K562 (cell line): ENCODE data around the gene ALDH1A2. TPM values are rescaled to one million over a fixed set of nuclear protein-coding genes. Genes with fewer than 3 reads are reported as not detected.

Source experiments
- ATAC-seq: fragments of 200-7000 bp; cut with Tn5 transposase; 3 replicates; pipeline ENCODE4 v1.9.1; 2020; ENCODE audit warnings: moderate library complexity
- BruUV-seq: library from RNA; stranded (reverse); fragments of 400-500 nt; replicated peaks from 2 replicates; lab custom pipeline; 2021; lab: Mats Ljungman, UMichigan
- CTCF ChIA-PET: fragments of 300-600 bp; formaldehyde crosslinking; extraction: SDS; loops from one replicate; lab custom pipeline; 2021; ENCODE audit warnings: low intra/inter-chr PET ratio; lab: Yijun Ruan, JAX
- POLR2A ChIA-PET: fragments of 300-600, 350-650 bp; sonication (Branson Sonifier 250); formaldehyde crosslinking; extraction: SDS; loops from one replicate; lab custom pipeline; 2021; ENCODE audit warnings: antibody characterized with exemption, inconsistent platforms; lab: Yijun Ruan, JAX
- DNase-seq, 4 experiments: peaks; one replicate each; pipeline versions ENCODE4 v3.0.0 to v3.0.0-alpha.2; 2011 to 2018; ENCODE audit warnings: low spot score in 3 of 4, mixed read lengths in 3 of 4; ENCODE audit errors: extremely low read depth in 1 of 4
- FAIRE-seq: peaks from 2 replicates; lab custom pipeline; 2011; peaks lifted over from hg19 to GRCh38; lab: Jason Lieb, UNC
- H2AFZ ChIP-seq: 2 replicates; pipeline ENCODE4 v1.6.0; 2011; ENCODE audit warnings: low read depth, low read length, control low read depth, inconsistent platforms
- H3K27ac ChIP-seq: fragments of 200-600 bp; 3 replicates; pipeline ENCODE4 v1.8.0; 2011; ENCODE audit warnings: low read depth, mild to moderate bottlenecking, control low read depth, inconsistent platforms, low read length, moderate library complexity, mixed read lengths; ENCODE audit errors: extremely low read depth
- H3K27me3 ChIP-seq, 2 experiments: fragments of 300-600 bp in 1 of 2; 2 replicates in 1 of 2; 3 replicates in 1 of 2; pipeline versions ENCODE4 v1.6.0 to v1.8.0; 2011; ENCODE audit warnings: inconsistent platforms in 2 of 2, low read length in 2 of 2, mild to moderate bottlenecking in 1 of 2, mixed read lengths in 1 of 2, moderate library complexity in 1 of 2; ENCODE audit not compliant: control insufficient read depth in 2 of 2, insufficient read depth in 2 of 2
- H3K36me3 ChIP-seq: fragments of 300-600 bp; 3 replicates; pipeline ENCODE4 v1.8.0; 2011; ENCODE audit warnings: mild to moderate bottlenecking, low read length, inconsistent platforms; ENCODE audit not compliant: control insufficient read depth, insufficient read depth
- H3K4me1 ChIP-seq, 2 experiments: fragments of 200-600 bp in 1 of 2; replicated peaks in 1 of 2; 2 replicates in 1 of 2; 3 replicates in 1 of 2; pipeline versions ENCODE4 v1.5.1 to v1.8.0; 2011; ENCODE audit warnings: inconsistent platforms in 2 of 2, low read length in 2 of 2, mild to moderate bottlenecking in 1 of 2, mixed read lengths in 1 of 2, moderate library complexity in 1 of 2; ENCODE audit not compliant: control insufficient read depth in 2 of 2, insufficient read depth in 2 of 2
- H3K4me2 ChIP-seq: 2 replicates; pipeline ENCODE4 v1.6.1; 2011; ENCODE audit warnings: low read length, control low read depth, inconsistent platforms, mixed read lengths; ENCODE audit not compliant: insufficient read depth
- H3K4me3 ChIP-seq: fragments of 200-600 bp; sonication (generic), shearing (Covaris generic); 2 replicates; pipeline ENCODE4 v1.5.1; 2016; ENCODE audit warnings: control low read depth, inconsistent platforms
- H3K79me2 ChIP-seq: fragments of 200-600 bp; 3 replicates; pipeline ENCODE4 v1.8.0; 2011; ENCODE audit warnings: low read length, inconsistent platforms; ENCODE audit not compliant: control insufficient read depth, insufficient read depth
- H3K9ac ChIP-seq, 2 experiments: 2 replicates each; pipeline versions ENCODE4 v1.6.0 to v1.6.1; 2011; ENCODE audit warnings: low read depth in 2 of 2, low read length in 2 of 2, control low read depth in 1 of 2, inconsistent platforms in 1 of 2, mild to moderate bottlenecking in 1 of 2, mixed read lengths in 1 of 2; ENCODE audit not compliant: insufficient read depth in 1 of 2
- H3K9me1 ChIP-seq: one replicate; pipeline ENCODE4 v1.6.0; 2011; ENCODE audit warnings: inconsistent platforms, mild to moderate bottlenecking, low read length, moderate library complexity; ENCODE audit not compliant: control insufficient read depth, insufficient read depth
- H3K9me3 ChIP-seq: replicated peaks from 2 replicates; pipeline ENCODE4 v1.5.1; 2011; ENCODE audit warnings: low read depth, low read length, inconsistent platforms; ENCODE audit not compliant: control insufficient read depth, insufficient read depth
- H4K20me1 ChIP-seq: replicated peaks from 2 replicates; pipeline ENCODE4 v1.6.1; 2011; ENCODE audit warnings: low read length, inconsistent platforms, mixed read lengths; ENCODE audit not compliant: control insufficient read depth, insufficient read depth
- CAMTA2 ChIP-seq: fragments of 250-450 bp; sonication (Bioruptor Pico); conservative IDR thresholded peaks from 2 replicates; pipeline ENCODE4 v1.5.1; 2022
- CC2D1A ChIP-seq: fragments of 450-650 bp; IDR thresholded peaks from 2 replicates; pipeline ENCODE4 v1.6.1; 2017; ENCODE audit warnings: mild to moderate bottlenecking
- CHD4 ChIP-seq: fragments of 200-600 bp; sonication (generic); IDR thresholded peaks from 3 replicates; pipeline ENCODE4 v1.6.1; 2012; ENCODE audit warnings: low read depth, mild to moderate bottlenecking, mixed read lengths, low read length, inconsistent platforms; ENCODE audit not compliant: insufficient read depth, insufficient replicate concordance, poor library complexity, severe bottlenecking
- COPS2 ChIP-seq: fragments of 450-650 bp; conservative IDR thresholded peaks from 2 replicates; pipeline ENCODE4 v1.6.1; 2016; ENCODE audit warnings: mild to moderate bottlenecking, moderate library complexity
- EGR1 ChIP-seq: fragments of 450-650 bp; conservative IDR thresholded peaks from 2 replicates; pipeline ENCODE4 v1.6.1; 2017; ENCODE audit warnings: mild to moderate bottlenecking
- EHMT2 ChIP-seq: fragments of 450-650 bp; IDR thresholded peaks from 2 replicates; pipeline ENCODE4 v1.6.1; 2018; ENCODE audit warnings: antibody characterized with exemption
- EP300 ChIP-seq: IDR thresholded peaks from 2 replicates; pipeline ENCODE4 v1.6.1; 2012; ENCODE audit warnings: low read length, improper control_type of control experiment
- ESRRB ChIP-seq: fragments of 250-450 bp; sonication (Bioruptor Pico); IDR thresholded peaks from 2 replicates; pipeline ENCODE4 v1.5.0; 2020; ENCODE audit warnings: mild to moderate bottlenecking, moderate library complexity, borderline replicate concordance
- EWSR1 ChIP-seq: fragments of 450-650 bp; IDR thresholded peaks from 2 replicates; pipeline ENCODE4 v1.6.1; 2018; ENCODE audit warnings: borderline replicate concordance, mild to moderate bottlenecking, low read depth, moderate library complexity; ENCODE audit not compliant: partially characterized antibody
- FOXJ2 ChIP-seq: fragments of 200-800 bp; sonication (Bioruptor generic); IDR thresholded peaks from 2 replicates; pipeline ENCODE4 v1.6.1; 2016; ENCODE audit warnings: missing genetic modification characterization, missing compliant biosample characterization
- LEF1 ChIP-seq: fragments of 450-650 bp; IDR thresholded peaks from 2 replicates; pipeline ENCODE4 v1.6.1; 2016; ENCODE audit warnings: mild to moderate bottlenecking
- MITF ChIP-seq: IDR thresholded peaks from 2 replicates; pipeline ENCODE4 v1.6.1; 2014; ENCODE audit warnings: antibody characterized with exemption
- MXI1 ChIP-seq: IDR thresholded peaks from 2 replicates; pipeline ENCODE4 v1.6.1; 2011; ENCODE audit warnings: low read depth, mild to moderate bottlenecking, improper control_type of control experiment, low read length
- OTX1 ChIP-seq: fragments of 450-650 bp; formaldehyde crosslinking; IDR thresholded peaks from 2 replicates; pipeline ENCODE4 v1.4.0; 2022; ENCODE audit warnings: mild to moderate bottlenecking
- POLR2A ChIP-seq: fragments of 450-650 bp; conservative IDR thresholded peaks from 2 replicates; pipeline ENCODE4 v1.6.1; 2016
- SAFB ChIP-seq: fragments of 200-400 bp; formaldehyde crosslinking; IDR thresholded peaks from 2 replicates; pipeline ENCODE4 v1.6.1; 2017; ENCODE audit warnings: low read depth, low read length, borderline replicate concordance
- STAG1 ChIP-seq: sonication (generic); formaldehyde crosslinking; IDR thresholded peaks from 2 replicates; pipeline ENCODE4 v1.5.0; 2020; ENCODE audit warnings: missing genetic modification reagents, borderline replicate concordance
- TEAD1 ChIP-seq, 2 experiments: fragments of 450-650 bp in 1 of 2; sonication (generic) in 1 of 2; formaldehyde crosslinking; IDR thresholded peaks; 2 replicates each; pipeline versions ENCODE4 v1.4.0 to v1.8.0; 2020 to 2022; ENCODE audit warnings: mild to moderate bottlenecking in 2 of 2, missing genetic modification reagents in 1 of 2
- TRIM28 ChIP-seq: fragments of 450-650 bp; IDR thresholded peaks from 2 replicates; pipeline ENCODE4 v1.6.1; 2017
- ZBTB26 ChIP-seq: fragments of 450-650 bp; formaldehyde crosslinking; IDR thresholded peaks from 2 replicates; pipeline ENCODE4 v1.4.0; 2022; ENCODE audit warnings: missing genetic modification characterization
- ZNF224 ChIP-seq: sonication (generic); formaldehyde crosslinking; IDR thresholded peaks from 2 replicates; pipeline ENCODE4 v1.8.0; 2022; ENCODE audit warnings: mild to moderate bottlenecking, missing genetic modification reagents
- ZNF316 ChIP-seq: fragments of 450-650 bp; IDR thresholded peaks from 2 replicates; pipeline ENCODE4 v1.6.1; 2016
- WGBS: fragments of 100-300 bp; shearing (Covaris generic); methylation state at CpG from one replicate; pipeline ENCODE4 v1.1.6; 2016; ENCODE audit warnings: low coverage, mixed read lengths; ENCODE audit not compliant: insufficient coverage; ENCODE audit errors: missing lambda C conversion rate; 5-methylcytosine and 5-hydroxymethylcytosine counted together
- in situ Hi-C: fragments of 300-500 bp; cut with MboI; formaldehyde crosslinking; loops from 4 replicates; pipeline ENCODE4 v1.15.0; 2018; ENCODE audit warnings: inconsistent platforms, mixed read lengths
- intact Hi-C: fragments of 100-400 bp; cut with micrococcal nuclease; formaldehyde crosslinking; loops from 2 replicates; pipeline ENCODE4 v1.14.2; 2022
- polyA plus RNA-seq, 8 experiments: library from polyadenylated mRNA; depleted of rRNA in 4 of 8; stranded (reverse) in 5 of 8; unstranded in 3 of 8; fragments of >200 nt; fragmentation: Nextera tagmentation in 2 of 8; fragmentation: Illumina TruSeq in 1 of 8; extraction: Ambion mirVana in 2 of 8; extraction: Trizol in 1 of 8; gene quantifications; 2 replicates each; pipeline versions ENCODE4 v1.2.1 to v1.2.3, GENCODE V29; 2011 to 2014; ENCODE audit warnings: inconsistent platforms in 1 of 8, missing spikeins in 1 of 8
- total RNA-seq, 7 experiments: library from RNA; depleted of rRNA in 6 of 7; stranded (reverse); fragments of >200 nt in 6 of 7; fragmentation: Illumina TruSeq in 2 of 7; extraction: Trizol in 2 of 7; gene quantifications; 2 replicates each; pipeline versions ENCODE4 v1.2.1 to v1.2.3, GENCODE V29; 2011 to 2021; ENCODE audit warnings: low replicate concordance in 1 of 7
- TF ChIP-seq, protein P1 (sequence below): sonication (generic); IDR thresholded peaks from 2 replicates; pipeline ENCODE4 v1.6.1; 2016

The ALDH1A2 gene
- total and polyA plus RNA-seq, 9 of the 15 experiments (the other 6 are each of a cell fraction or from before 2014, with no cell fraction given), result 115 to 393 (median 333) TPM

GRCh38 chr15:57951328-57951932, 114.1 kb downstream of the ALDH1A2 start:
- ChIA-PET CTCF (no interaction called here), POLR2A (interaction anchor here (0.5 to 1.6 kb wide), 4 partner anchors 8 to 1918 kb away, joined by 3 to 9 read pairs (median 4); partner anchors contain the start of gene POLR2M)
- intact Hi-C loops, result no loop called here
- no TSS peak for BruUV-seq
- H3K9me3 ChIP-seq, result no peaks in the 10 kb centered on the region
- DNase-seq, result peak in 1 of 4 experiments; percentile 23
- ATAC-seq, result peak; percentile 22
- no peak overlapping the region for H3K9ac ChIP-seq
- no peaks in the 10 kb centered on the region for H4K20me1 ChIP-seq
- H3K27ac ChIP-seq, result no peak overlapping the region
- in situ Hi-C loops, result no loop called here
- H2AFZ ChIP-seq, result no peak overlapping the region
- H3K9me1 ChIP-seq, result no peaks in the 10 kb centered on the region
- H3K4me1 ChIP-seq, result peaks cover 0 to 19% of the 10 kb centered on the region in 2 experiments; a peak in 3 of 5 replicates
- no peak overlapping the region for H3K4me2 ChIP-seq
- WGBS, result 48% methylated on average over 7 of the region's 7 CpGs
- peak; percentile 56 for FAIRE-seq
- no peaks in the 10 kb centered on the region for H3K27me3 ChIP-seq
- no peak overlapping the region for H3K4me3 ChIP-seq
- H3K79me2 ChIP-seq, result no peaks in the 10 kb centered on the region
- peaks cover 34% of the 10 kb centered on the region; the same call in 2 of the 3 replicates for H3K36me3 ChIP-seq
- peak in 1 of 2 experiments; percentile 4; a peak in 1 of 4 replicates for TF ChIP-seq TEAD1 (CRISPR knock-in tag; IDR thresholded peaks at IDR 0.05)
- no peak for TF ChIP-seq EWSR1
- no peak for TF ChIP-seq CAMTA2 (CRISPR knock-in tag)
- no peak for TF ChIP-seq ESRRB
- TF ChIP-seq MXI1, result no peak
- no peak for TF ChIP-seq SAFB
- TF ChIP-seq MITF, result no peak
- TF ChIP-seq POLR2A, result no peak
- TF ChIP-seq EGR1, result no peak
- TF ChIP-seq CC2D1A, result no peak
- TF ChIP-seq ZNF316, result no peak
- TF ChIP-seq CHD4, result no peak
- 0 out of 2 replicates have a peak, but pooled peaks have one; percentile 43 for TF ChIP-seq ZBTB26
- no peak for TF ChIP-seq EHMT2
- TF ChIP-seq, protein P1, sequence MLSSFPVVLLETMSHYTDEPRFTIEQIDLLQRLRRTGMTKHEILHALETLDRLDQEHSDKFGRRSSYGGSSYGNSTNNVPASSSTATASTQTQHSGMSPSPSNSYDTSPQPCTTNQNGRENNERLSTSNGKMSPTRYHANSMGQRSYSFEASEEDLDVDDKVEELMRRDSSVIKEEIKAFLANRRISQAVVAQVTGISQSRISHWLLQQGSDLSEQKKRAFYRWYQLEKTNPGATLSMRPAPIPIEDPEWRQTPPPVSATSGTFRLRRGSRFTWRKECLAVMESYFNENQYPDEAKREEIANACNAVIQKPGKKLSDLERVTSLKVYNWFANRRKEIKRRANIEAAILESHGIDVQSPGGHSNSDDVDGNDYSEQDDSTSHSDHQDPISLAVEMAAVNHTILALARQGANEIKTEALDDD, result no peak
- no peak for TF ChIP-seq LEF1
- no peak for TF ChIP-seq STAG1 (CRISPR knock-in tag)
- TF ChIP-seq ZNF224, result no peak
- TF ChIP-seq FOXJ2 (tag), result no peak
- no peak for TF ChIP-seq TRIM28
- no peak for TF ChIP-seq COPS2
- no peak for TF ChIP-seq EP300
- 0 out of 2 replicates have a peak, but pooled peaks have one; percentile 19 for TF ChIP-seq OTX1 (CRISPR knock-in tag)
